Endometrium (tissue), 2 donors: ENCODE data around the gene TOX4.

ENCODE experiments used
- FAIRE-seq: peaks from 2 replicates; lab custom pipeline; 2012; peaks lifted over from hg19 to GRCh38; lab: Jason Lieb, UNC
- donor health status: control.
- donor health status: control.

Gene TOX4

GRCh38 chr14:21503376-21503775 lies 26.4 kb downstream of the TOX4 start:
- no peak for FAIRE-seq

DNA sequence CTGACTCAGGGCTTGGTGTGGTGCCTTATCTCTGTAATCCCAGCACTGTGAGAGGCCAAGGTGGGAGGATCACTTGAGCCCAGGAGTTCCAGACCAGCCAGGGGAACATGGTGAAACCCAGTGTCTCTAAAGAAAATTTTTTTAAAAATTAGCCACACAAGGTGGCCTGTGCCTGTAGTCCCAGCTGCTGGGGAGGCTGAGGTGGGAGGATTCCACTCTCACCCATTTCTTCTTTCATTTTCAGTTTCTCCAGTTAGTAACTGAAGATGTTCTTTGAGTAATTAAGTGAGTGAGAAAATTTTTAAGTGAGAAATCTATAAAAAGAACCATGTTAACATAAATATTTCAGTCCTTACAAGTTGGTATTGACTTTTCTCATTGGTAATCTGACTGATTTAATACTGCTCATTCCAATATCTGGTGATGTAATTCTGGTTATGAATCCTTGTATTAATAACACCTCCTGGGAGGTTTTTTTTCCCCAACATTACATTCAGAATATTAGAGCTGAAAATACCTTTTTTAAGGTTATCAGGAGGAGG lies 28.1 kb downstream of the TOX4 start:
- no peak for FAIRE-seq

DNA sequence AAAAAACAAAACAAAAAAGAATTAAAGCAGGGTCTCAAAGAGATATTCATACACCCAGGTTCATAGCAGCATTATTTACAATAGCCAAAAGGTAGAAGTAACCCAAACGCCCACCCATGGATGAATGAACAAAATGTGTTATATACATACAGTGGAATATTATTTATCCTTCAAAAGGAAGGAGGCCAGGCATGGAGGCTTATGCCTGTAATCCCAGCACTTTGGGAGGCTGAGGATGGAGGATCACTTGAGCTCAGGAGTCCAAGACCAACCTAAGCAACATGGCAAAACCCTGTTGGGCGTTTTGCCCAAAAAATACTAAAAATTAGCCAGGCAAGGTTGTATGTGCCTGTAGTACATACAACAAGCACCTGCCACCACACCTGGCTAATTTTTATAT lies 29.6 kb downstream of the TOX4 start:
- FAIRE-seq, result no peak

DNA sequence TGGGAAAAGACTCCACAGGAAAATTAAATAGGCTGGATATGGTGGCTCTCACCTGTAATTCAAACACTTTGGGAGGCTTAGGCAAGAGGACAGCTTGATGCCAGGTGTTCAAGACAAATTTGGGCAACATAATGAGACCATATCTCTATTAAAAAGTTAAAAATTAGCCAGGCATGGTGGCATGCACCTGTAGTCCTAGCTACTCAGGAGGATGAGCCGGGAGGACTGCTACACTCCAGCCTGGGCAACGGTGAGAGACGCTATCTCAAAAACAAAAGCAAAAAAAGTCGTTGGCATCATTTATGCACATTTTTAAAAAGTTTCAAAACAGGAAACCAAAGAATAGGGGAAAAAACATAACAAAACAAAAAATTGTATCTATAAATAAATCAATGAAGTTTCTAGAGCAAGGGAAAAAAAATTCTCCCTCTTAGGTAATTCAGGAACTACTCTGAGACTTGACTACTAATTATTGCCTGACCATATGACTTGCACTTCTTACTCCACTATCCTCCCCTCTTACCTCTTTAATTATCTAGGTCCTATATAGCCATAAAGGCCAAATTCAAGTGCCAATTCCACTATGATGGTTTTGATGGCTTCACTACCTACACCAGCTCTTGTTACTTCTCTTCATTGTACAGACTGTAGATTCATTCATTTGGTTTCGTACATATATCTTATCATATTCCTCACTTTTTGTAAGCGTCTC lies 32.6 kb downstream of the TOX4 start:
- no peak for FAIRE-seq

GRCh38 chr14:21510735-21511657 lies 34.0 kb downstream of the TOX4 start, which contains the start of gene METTL3:
METTL3 (minus strand) TSS chr14:21511340; CDS start chr14:21511223, 117 bp downstream.
- peak; percentile 98 for FAIRE-seq

- no peak for FAIRE-seq
These were observed 37.3 kb downstream of the TOX4 start for GRCh38 chr14:21514341-21514740.

DNA sequence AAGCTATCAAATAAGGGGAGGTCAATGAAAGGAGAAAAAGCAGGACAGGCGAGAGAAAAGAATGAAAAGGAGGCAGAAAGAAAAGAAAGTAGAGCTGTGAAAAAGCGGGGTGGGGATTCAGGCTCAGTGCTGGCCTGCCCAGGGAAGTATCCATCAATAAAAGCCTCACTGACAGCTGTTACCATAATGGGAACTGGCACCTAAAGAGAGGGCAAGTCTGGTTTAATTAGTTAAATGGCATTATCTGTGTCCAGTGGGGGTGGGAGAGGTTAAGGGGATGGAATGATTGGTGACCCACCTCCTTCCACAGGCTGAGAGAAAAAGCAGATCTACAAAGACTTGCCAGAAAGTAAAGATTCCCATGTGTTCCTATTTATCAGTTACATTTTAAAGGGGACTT lies 41.7 kb downstream of the TOX4 start:
- FAIRE-seq, result no peak

DNA sequence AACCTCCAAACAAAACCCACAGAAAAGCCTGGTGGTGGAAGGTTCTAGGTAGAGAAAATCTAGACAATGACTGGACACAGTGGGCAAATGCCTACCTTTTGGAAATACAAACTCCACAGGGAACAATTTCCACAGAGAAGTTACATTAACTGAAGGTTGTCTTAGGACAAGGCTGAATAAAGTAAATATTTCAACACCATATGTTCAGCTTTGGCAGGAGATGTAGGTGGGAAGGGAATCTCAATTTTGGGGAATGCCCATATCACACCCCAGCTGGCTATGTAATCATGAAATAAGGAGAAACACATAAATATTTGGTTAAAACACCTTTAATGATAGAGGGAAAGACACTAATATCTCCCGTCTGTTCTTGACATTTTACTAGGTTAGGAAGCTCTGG lies 43.8 kb downstream of the TOX4 start:
- FAIRE-seq, result no peak

- no peak for FAIRE-seq
These were observed 44.5 kb downstream of the TOX4 start for GRCh38 chr14:21521501-21521900.

- no peak for FAIRE-seq
These were observed 46.2 kb downstream of the TOX4 start for GRCh38 chr14:21523203-21523602.

DNA sequence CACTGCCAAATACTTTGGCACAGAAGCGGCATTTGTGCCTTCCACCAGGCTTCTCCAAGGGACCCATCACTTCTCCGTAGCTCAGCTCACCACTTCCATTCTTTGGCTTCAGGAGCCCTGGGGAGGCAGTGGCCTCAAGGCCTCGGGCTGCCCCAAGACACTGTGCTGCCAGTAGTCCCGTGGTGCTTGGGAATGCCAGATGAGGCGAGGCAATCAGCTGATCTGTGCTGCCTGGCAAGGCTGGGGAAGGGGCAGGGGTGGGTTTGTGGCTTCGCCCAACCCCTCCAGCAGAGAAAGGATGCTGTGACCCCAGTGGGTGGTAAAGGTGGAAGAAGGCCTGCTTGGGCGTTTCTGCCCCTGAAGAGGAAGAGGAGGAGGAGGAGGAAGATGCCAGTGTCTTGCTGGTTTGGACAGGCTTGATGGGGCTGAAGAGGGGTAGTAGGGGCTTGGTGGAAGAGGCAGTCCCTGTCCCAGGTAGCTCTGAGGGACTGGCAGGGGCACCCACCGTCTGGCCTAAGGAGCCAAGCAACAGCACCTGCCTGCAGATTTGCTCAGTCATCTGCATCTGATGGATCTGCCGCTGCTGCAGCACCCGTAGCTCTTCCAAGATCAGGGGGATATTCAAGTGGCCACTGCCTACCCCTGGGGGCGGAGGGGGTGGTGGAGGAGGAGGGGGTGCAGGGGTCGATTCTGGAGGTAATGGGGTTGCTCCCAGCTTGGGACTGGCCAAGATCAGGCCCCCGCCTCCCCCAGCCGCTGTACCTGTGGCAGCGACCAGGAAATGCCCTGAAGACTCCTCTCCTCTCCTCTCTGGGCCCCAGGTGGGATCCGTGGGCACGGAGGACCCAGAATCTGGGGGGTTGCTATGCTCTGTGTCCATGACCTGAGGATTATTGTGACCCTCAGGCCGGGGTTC lies 47.8 kb downstream of the TOX4 start:
- no peak for FAIRE-seq

DNA sequence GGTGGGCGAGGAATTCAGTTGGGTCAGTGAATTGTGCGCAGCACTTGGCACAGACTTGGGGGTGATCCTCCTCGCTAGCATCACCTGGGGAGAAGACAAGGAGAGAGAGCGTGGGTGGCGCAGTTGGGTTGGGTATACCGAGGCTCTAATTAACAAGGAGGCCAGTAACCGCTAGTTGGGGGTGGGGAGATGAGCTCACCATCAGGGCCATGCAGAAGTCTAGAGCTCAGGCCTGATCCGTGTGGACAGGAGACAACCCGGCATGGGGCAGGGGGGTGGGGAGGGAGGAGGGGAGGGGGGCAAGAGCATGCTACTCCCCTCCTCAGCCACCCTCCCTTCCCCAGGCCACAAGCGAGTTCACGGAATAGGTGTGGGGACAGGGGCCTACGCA lies 48.6 kb downstream of the TOX4 start:
- no peak for FAIRE-seq

- no peak for FAIRE-seq
These were observed 49.1 kb downstream of the TOX4 start, which contains the start of gene SALL2 for GRCh38 chr14:21525962-21526671. SALL2 (minus strand) TSS chr14:21526346; CDS start chr14:21526127, 219 bp downstream.

DNA sequence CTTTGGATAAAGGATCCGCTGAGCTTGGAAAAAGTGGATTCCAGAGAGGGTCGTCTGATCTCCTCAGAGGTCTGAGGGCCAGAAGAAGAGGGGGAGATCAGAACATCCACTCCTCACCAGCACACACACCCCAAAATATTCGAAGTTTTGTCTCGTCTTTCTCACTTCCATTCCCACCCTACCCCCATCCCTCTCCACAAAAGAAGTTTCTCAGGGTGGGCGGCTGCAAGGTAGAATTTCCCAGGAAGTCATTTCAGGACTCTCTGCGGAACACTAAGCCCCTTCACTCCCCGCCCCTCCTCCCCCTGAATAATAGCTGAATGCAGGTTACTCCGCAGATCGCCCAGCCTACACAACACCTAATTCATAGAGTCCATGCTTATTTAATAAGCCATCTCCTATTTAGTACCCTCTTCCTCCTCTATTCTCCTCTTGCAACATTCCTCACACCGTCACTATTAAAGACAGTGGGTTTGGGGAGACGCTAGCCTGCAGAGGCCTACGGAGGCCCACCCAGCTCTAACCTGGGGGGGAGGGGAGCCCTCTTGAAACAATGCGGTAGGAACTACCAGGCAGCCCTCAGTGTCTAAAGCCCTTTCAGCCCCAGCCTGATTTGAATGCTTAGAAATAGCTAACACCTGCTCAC lies 49.8 kb downstream of the TOX4 start:
- no peak for FAIRE-seq

DNA sequence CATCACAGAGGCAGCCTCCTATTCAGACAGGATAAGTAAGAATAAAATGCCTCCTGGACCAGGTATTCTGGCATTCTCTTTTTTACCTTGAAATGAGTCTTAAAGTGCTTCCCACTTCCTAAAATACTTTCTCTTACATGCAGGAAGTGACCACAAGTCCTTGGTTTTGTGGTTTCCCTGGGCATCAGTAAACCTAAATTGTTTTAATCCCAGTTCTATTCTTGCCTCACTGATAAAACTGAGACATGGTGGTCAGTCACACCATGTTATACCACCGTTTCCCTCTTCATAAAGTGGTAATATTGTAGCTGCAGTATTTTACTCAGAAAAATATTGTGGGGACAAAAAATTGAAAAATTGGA lies 50.3 kb downstream of the TOX4 start:
- no peak for FAIRE-seq

DNA sequence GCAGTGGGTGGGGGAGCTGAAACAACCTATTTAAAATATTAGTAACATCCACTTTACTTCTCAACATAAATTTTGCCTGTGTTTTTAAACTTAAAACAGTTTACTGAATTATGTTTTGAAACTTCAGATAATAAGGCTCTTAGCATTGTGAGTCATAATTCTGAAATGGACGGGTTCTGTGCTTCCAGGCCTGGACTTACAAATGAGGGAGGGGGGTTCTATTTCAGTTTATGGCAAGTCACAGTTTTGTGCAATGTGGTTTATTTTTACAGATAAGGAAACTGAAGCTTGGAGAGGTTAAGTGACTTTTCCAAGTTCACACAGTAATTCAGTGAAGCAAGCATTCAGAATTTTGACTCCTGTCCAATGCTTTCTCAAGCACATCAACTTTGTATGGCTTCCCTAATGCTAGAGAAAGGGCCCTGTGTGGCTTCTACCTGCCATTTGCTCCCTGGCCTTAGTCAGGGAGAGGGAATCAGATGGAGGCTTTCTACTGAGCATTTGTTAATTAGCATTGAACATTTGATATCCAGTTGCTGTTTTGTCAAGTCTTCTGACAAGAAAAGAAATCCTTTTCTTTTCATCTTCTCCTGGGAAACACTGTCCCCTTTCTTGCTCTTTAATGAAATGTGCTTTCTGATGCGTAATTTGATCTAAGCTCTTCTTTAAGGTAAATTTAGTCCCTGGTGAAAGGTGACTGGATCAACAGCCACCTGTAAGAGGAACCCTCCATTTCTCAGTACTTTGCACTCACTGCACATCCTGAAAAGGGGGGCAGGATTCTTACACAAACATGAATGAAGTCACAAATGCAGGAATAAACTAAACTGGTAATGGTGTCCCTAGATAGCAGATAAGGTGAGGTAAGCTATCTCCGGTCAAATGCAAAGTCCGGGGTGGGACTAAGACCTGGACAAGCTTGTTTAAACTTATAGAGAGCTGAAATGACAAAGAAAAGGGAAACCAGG lies 51.7 kb downstream of the TOX4 start:
- FAIRE-seq, result no peak

DNA sequence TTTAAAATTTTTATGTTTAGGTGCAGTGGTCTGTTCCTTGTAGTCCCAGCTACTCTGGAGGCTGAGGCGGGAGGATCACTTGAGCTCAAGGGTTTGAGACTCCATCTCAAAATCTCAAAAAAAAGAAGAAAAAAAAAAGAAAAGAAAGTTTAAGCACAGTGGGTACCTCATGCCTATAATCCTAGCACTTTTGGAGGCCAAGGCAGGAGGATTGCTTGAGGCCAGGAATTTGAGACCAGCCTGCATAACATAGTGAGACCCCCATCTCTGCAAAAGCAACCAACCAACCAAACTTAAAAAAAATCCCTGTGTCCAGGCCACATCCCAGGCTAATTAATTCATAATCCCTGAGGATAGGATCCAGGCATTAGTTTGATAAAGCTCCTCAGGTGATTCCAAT lies 52.5 kb downstream of the TOX4 start:
- FAIRE-seq, result no peak

- FAIRE-seq, result no peak
These were observed 56.3 kb downstream of the TOX4 start for GRCh38 chr14:21533294-21533693.

GRCh38 chr14:21534576-21534975 lies 57.6 kb downstream of the TOX4 start:
- no peak for FAIRE-seq
